ENCODE measurements around the gene GRM2. TPM values are rescaled to one million over a fixed set of nuclear protein-coding genes. Genes with fewer than 3 reads are reported as not detected.

The GRM2 gene
- total and polyA plus RNA-seq, 8 donors = 0.06 to 0.58 (median 0.26) TPM; not detected in 4

DNA sequence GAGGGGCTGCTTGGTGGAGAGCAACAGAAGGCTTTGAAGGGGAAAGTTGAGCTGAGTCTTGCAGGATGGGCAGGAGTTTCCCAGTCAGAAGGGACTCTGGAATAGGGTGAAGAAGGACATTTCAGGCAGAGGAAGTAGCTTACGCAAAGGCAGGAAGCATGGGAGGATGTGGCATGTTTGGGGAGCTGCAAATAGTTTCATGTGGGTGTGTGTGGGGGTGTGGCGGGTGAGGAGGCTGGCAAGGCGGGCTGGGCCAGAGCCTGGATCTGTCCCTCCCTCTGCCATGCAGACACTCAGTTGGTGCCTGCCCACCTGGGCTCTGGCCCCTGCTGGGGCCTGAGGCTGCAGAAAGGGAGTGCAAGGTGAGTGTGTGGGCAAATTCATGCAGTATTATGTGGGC lies 25.4 kb upstream of the GRM2 start:
- Histone ChIP-seq H3K27me3 (no peaks in the 10 kb centered on the region), H3K36me3 (peaks cover 15 to 79% (median 71%) of the 10 kb centered on the region in 4 donors), H3K4me1 (peaks cover 18 to 68% (median 47%) of the 10 kb centered on the region in 4 donors), H3K4me3 (no peak overlapping the region), H3K9me3 (no peaks in the 10 kb centered on the region), H3K27ac (peak overlapping the region in 3 of 5 donors; percentile 16 to 50 (median 32))
- 40 to 56% (median 47%) methylated on average over 3 of the region's 3 CpGs for WGBS, 5 donors
- DNase-seq = peak; percentile 34 to 38
- intact Hi-C loops (cut with DNase I; ENCODE audit: low total_unique reads) = loop anchor here (5.0 kb wide), 1 partner anchor 179 kb away; the partner anchor contains the start of gene DCAF1
- TF ChIP-seq POLR2A (IDR thresholded peaks at IDR 0.05) (no peak), POLR2AphosphoS5 (IDR thresholded peaks at IDR 0.05) (no peak), EP300 (IDR thresholded peaks at IDR 0.05) (no peak)
- TF ChIP-seq, protein P1, sequence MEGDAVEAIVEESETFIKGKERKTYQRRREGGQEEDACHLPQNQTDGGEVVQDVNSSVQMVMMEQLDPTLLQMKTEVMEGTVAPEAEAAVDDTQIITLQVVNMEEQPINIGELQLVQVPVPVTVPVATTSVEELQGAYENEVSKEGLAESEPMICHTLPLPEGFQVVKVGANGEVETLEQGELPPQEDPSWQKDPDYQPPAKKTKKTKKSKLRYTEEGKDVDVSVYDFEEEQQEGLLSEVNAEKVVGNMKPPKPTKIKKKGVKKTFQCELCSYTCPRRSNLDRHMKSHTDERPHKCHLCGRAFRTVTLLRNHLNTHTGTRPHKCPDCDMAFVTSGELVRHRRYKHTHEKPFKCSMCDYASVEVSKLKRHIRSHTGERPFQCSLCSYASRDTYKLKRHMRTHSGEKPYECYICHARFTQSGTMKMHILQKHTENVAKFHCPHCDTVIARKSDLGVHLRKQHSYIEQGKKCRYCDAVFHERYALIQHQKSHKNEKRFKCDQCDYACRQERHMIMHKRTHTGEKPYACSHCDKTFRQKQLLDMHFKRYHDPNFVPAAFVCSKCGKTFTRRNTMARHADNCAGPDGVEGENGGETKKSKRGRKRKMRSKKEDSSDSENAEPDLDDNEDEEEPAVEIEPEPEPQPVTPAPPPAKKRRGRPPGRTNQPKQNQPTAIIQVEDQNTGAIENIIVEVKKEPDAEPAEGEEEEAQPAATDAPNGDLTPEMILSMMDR (IDR thresholded peaks at IDR 0.05) = no peak

DNA sequence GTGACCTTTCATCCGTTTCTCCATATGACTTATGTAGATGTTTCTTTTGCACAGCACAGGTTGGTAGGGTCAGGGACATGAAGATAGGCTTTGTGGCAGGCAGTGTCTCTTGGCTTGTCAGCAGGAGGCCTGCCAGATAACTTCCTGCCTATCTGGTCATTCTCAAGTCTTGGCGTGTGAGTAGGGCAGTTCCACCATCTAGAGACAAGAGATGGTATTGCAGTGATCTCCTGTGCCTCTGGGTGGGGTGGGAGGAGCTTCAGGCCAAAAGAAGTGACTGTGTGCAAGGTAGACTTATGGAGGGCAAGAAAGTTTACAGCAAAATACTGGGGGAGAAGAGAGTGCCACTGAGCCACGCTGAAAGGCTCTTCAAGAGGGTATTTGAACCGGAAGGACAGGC lies 24.8 kb upstream of the GRM2 start:
- DNase-seq = peak; percentile 56 to 91
- peaks cover 18 to 74% (median 46%) of the 10 kb centered on the region in 4 donors for H3K4me1 ChIP-seq
- peak; percentile 17 to 61 (median 35) for TF ChIP-seq POLR2AphosphoS5 (IDR thresholded peaks at IDR 0.05)
- no peak for TF ChIP-seq POLR2A (IDR thresholded peaks at IDR 0.05)
- TF ChIP-seq, protein P1 (IDR thresholded peaks at IDR 0.05) = peak in 5 of 7 experiments; percentile 58 to 79 (median 75)
- H3K9me3 ChIP-seq = no peaks in the 10 kb centered on the region
- no peaks in the 10 kb centered on the region for H3K27me3 ChIP-seq
- no peak overlapping the region for H3K4me3 ChIP-seq
- intact Hi-C loops (cut with DNase I; ENCODE audit: low total_unique reads) = loop anchor here (5.0 kb wide), 1 partner anchor 180 kb away; the partner anchor contains the start of gene DCAF1
- WGBS, 5 donors = 20 to 36% (median 33%) methylated on average over 4 of the region's 4 CpGs
- peaks cover 13 to 80% (median 72%) of the 10 kb centered on the region in 4 donors for H3K36me3 ChIP-seq
- peak overlapping the region in 3 of 5 donors; percentile 16 to 50 (median 32) for H3K27ac ChIP-seq

DNA sequence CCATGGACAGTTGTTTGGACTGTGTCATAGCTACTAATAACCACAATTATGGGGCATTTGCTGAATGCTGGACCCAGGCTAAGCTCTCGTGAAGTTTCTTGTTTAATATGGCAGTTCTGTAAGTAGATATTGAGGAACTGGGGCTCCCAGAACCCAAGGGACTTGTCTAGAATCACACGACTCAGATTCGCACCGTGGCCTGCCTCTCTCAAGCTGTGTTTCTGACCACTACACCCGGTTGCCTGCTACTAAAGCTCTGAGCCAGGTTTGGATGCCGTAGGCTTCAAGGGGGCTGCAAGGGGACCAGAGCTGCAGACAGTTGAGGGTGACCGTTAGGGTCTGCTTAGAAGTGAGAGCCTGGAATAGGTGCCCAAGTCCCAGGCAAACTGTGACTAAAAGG lies 24.3 kb upstream of the GRM2 start:
- no peak for DNase-seq

DNA sequence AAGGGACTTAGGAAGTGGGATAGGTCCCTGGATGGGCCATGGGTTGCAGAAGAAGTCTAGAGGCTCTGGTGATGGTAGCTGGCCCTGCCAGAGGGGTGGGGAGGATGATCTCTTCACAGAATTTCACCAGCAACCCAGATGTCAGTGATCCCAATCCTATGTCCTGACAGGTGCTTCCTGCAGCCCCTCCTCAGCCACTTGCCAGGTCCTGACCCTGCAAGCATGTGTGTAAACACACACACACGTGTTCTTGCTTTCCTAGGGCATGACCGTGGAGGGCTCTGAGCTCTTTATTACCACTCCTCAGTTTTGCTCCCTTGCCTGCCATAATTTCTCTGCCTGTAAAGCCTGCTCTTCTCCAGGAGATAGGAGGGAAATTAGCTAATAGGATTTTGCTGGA lies 23.3 kb upstream of the GRM2 start:
- Histone ChIP-seq H3K27ac (peak overlapping the region in 2 of 5 donors; percentile 37 to 70), H3K9me3 (no peaks in the 10 kb centered on the region), H3K27me3 (no peaks in the 10 kb centered on the region), H3K4me3 (no peak overlapping the region), H3K36me3 (peaks cover 20 to 80% (median 73%) of the 10 kb centered on the region in 4 donors), H3K4me1 (peaks cover 18 to 69% (median 41%) of the 10 kb centered on the region in 4 donors)
- DNase-seq = no peak
- TF ChIP-seq POLR2A (IDR thresholded peaks at IDR 0.05) = no peak
- no peak for TF ChIP-seq POLR2AphosphoS5 (IDR thresholded peaks at IDR 0.05)
- no peak for TF ChIP-seq EP300 (IDR thresholded peaks at IDR 0.05)
- TF ChIP-seq, protein P1 (IDR thresholded peaks at IDR 0.05) = no peak
- 55 to 67% (median 62%) methylated on average over 2 of the region's 2 CpGs for WGBS, 5 donors
- intact Hi-C loops (cut with DNase I; ENCODE audit: low total_unique reads) = loop anchor here (5.0 kb wide), 1 partner anchor 181 kb away; the partner anchor contains the start of gene DCAF1

More for the DNA sequence above, 24.3 kb upstream of the GRM2 start:
- Histone ChIP-seq H3K4me1 (peaks cover 18 to 75% (median 44%) of the 10 kb centered on the region in 4 donors), H3K36me3 (peaks cover 13 to 80% (median 72%) of the 10 kb centered on the region in 4 donors), H3K4me3 (no peak overlapping the region), H3K27me3 (no peaks in the 10 kb centered on the region), H3K9me3 (no peaks in the 10 kb centered on the region), H3K27ac (no peak overlapping the region)
- TF ChIP-seq POLR2A (IDR thresholded peaks at IDR 0.05) (no peak), POLR2AphosphoS5 (IDR thresholded peaks at IDR 0.05) (no peak), EP300 (IDR thresholded peaks at IDR 0.05) (no peak)
- TF ChIP-seq, protein P1 (IDR thresholded peaks at IDR 0.05) = no peak
- WGBS, 5 donors = 77 to 87% (median 81%) methylated on average over 7 of the region's 7 CpGs
- intact Hi-C loops (cut with DNase I; ENCODE audit: low total_unique reads) = loop anchor here (5.0 kb wide), 1 partner anchor 180 kb away; the partner anchor contains the start of gene DCAF1
